Measurements from ENCODE around the gene KLF7. TPM values are rescaled to one million over a fixed set of nuclear protein-coding genes. Genes with fewer than 3 reads are reported as not detected.
A peak's percentile ranks its signal among the peaks of the same experiment; 100 is the strongest.

The KLF7 gene
- total RNA-seq, 1 experiment from 2014 or later = 32.2 TPM

DNA sequence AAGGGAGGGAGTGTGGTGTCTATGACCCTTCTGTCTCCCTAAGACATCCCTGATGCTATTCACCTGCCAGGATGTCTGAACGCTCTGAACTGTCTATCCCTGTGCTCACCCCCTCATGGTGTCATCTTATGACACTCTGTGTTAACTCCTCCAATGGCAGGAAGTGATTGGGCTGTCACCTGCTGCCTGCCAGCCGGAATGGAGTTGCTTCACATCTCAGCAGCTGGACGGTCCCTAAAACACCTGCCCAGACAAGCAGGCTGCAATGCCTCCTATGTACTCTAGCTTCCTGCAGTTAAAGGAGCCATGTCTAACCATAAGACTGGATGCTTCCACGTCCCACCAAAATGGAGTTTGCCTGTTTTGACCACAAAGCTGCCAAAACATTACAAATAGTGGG, 126.5 kb downstream of the KLF7 start:
- Histone ChIP-seq H3K79me2 (ENCODE audit: insufficient read depth, low read length) (no peaks in the 10 kb centered on the region), H3K4ac (ENCODE audit: low read depth, low read length) (no peak overlapping the region)

More for the DNA sequence above, 126.5 kb downstream of the KLF7 start:
- Mint-ChIP-seq H3K4me1 (peaks cover 54 to 60% of the 10 kb centered on the region in 2 experiments), H3K27me3 (ENCODE audit: low read depth) (no peaks in the 10 kb centered on the region), H3K9me3 (no peaks in the 10 kb centered on the region), H3K27ac (peak overlapping the region in 1 of 3 experiments; percentile 91; a peak in 3 of 7 replicates), H3K36me3 (ENCODE audit: insufficient read depth in 1 of 3, low read depth in 3 of 3) (peaks cover 0 to 3% (median 0%) of the 10 kb centered on the region in 3 experiments; a peak in 2 of 7 replicates), H3K4me3 (no peak overlapping the region)
- Histone ChIP-seq H2BK15ac (ENCODE audit: low read depth, low read length) (no peak overlapping the region), H2BK5ac (ENCODE audit: insufficient read length, low read length) (no peak overlapping the region), H3K56ac (ENCODE audit: insufficient read length, low read depth, low read length) (no peak overlapping the region), H3K9ac (ENCODE audit: extremely low read depth, insufficient read length, low read length) (no peak overlapping the region), H3K9me3 (ENCODE audit: control insufficient read depth, low read depth, low read length) (no peaks in the 10 kb centered on the region), H3K4me2 (ENCODE audit: insufficient read depth, insufficient read length, low read length) (no peak overlapping the region), H2AFZ (ENCODE audit: low read length) (no peak overlapping the region), H4K5ac (ENCODE audit: insufficient read length, low read depth, low read length) (no peak overlapping the region), H2BK12ac (ENCODE audit: insufficient read length, low read depth, low read length) (no peak overlapping the region), H4K91ac (ENCODE audit: insufficient read length, low read depth, low read length) (no peak overlapping the region), H3T11ph (ENCODE audit: low read length) (no peak overlapping the region), H3K14ac (ENCODE audit: insufficient read depth, low read length) (no peak overlapping the region), H2BK20ac (ENCODE audit: low read depth, low read length, poor library complexity, severe bottlenecking) (no peak overlapping the region), H3K4me1 (ENCODE audit: insufficient read depth, low read length) (peaks cover 8% of the 10 kb centered on the region; the same call in 1 of the 2 replicates), H3K23ac (ENCODE audit: insufficient read length, low read depth, low read length) (no peak overlapping the region), H3K79me1 (ENCODE audit: insufficient read depth, low read depth, low read length, poor library complexity, severe bottlenecking) (no peaks in the 10 kb centered on the region), H3K27me3 (ENCODE audit: insufficient read depth, low read length) (no peaks in the 10 kb centered on the region), H3K27ac (ENCODE audit: insufficient read length, low read depth, low read length) (no peak overlapping the region), H2AK5ac (ENCODE audit: insufficient read length, low read length) (no peak overlapping the region), H3K23me2 (ENCODE audit: insufficient read length, low read depth, low read length, poor library complexity, severe bottlenecking) (no peaks in the 10 kb centered on the region), H2BK120ac (ENCODE audit: low read depth, low read length, poor library complexity, severe bottlenecking) (no peak overlapping the region), H3K18ac (ENCODE audit: insufficient read length, low read depth, low read length) (no peak overlapping the region), H4K20me1 (ENCODE audit: control insufficient read depth, insufficient read depth, insufficient read length) (no peaks in the 10 kb centered on the region), H4K8ac (replicated peaks; ENCODE audit: insufficient read length, low read depth, low read length) (no peak overlapping the region)
- TF ChIP-seq, protein P1, sequence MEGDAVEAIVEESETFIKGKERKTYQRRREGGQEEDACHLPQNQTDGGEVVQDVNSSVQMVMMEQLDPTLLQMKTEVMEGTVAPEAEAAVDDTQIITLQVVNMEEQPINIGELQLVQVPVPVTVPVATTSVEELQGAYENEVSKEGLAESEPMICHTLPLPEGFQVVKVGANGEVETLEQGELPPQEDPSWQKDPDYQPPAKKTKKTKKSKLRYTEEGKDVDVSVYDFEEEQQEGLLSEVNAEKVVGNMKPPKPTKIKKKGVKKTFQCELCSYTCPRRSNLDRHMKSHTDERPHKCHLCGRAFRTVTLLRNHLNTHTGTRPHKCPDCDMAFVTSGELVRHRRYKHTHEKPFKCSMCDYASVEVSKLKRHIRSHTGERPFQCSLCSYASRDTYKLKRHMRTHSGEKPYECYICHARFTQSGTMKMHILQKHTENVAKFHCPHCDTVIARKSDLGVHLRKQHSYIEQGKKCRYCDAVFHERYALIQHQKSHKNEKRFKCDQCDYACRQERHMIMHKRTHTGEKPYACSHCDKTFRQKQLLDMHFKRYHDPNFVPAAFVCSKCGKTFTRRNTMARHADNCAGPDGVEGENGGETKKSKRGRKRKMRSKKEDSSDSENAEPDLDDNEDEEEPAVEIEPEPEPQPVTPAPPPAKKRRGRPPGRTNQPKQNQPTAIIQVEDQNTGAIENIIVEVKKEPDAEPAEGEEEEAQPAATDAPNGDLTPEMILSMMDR (conservative IDR thresholded peaks at IDR 0.05) = no peak
- WGBS (ENCODE audit: extremely low coverage, insufficient read length, low lambda C conversion rate) = no CpG with 5 or more reads among the region's 4 CpGs
- DNase-seq = no peak
